K562 (cell line): Measurements from ENCODE around the gene LAPTM5. TPM values are rescaled to one million over a fixed set of nuclear protein-coding genes. Genes with fewer than 3 reads are reported as not detected.

Experiments
- ADNP ChIP-seq: fragments of 200-800 bp; sonication (Bioruptor generic); IDR thresholded peaks from 2 replicates; pipeline ENCODE4 v1.6.1; 2016; ENCODE audit warnings: missing genetic modification characterization, missing compliant biosample characterization
- E2F5 ChIP-seq: sonication (generic); formaldehyde crosslinking; IDR thresholded peaks from 2 replicates; pipeline ENCODE4 v1.8.0; 2022; ENCODE audit warnings: mild to moderate bottlenecking, missing genetic modification reagents
- ELF1 ChIP-seq: fragments of 200-800 bp; sonication (Bioruptor generic); IDR thresholded peaks from 2 replicates; pipeline ENCODE4 v1.6.1; 2016; ENCODE audit warnings: missing genetic modification characterization, missing compliant biosample characterization
- ELF4 ChIP-seq: fragments of 450-650 bp; formaldehyde crosslinking; IDR thresholded peaks from 2 replicates; pipeline ENCODE4 v1.4.0; 2022; ENCODE audit warnings: missing genetic modification characterization
- IFI16 ChIP-seq: fragments of 250-450 bp; sonication (Bioruptor Pico); IDR thresholded peaks from 2 replicates; pipeline ENCODE4 v2.1.2; 2022; ENCODE audit warnings: mild to moderate bottlenecking, inconsistent platforms
- KLF1 ChIP-seq: fragments of 450-650 bp; IDR thresholded peaks from 2 replicates; pipeline ENCODE4 v1.6.1; 2016; ENCODE audit warnings: missing genetic modification characterization, missing compliant biosample characterization
- KLF6 ChIP-seq: fragments of 250-450 bp; sonication (Bioruptor Pico); IDR thresholded peaks from 2 replicates; pipeline ENCODE4 v1.4.0; 2020; ENCODE audit warnings: mild to moderate bottlenecking, moderate library complexity, borderline replicate concordance
- NFATC3 ChIP-seq: fragments of 450-650 bp; IDR thresholded peaks from 2 replicates; pipeline ENCODE4 v1.6.1; 2017; ENCODE audit warnings: mild to moderate bottlenecking
- NR4A1 ChIP-seq, 2 experiments: fragments of 250-450 bp in 1 of 2; fragments of 450-650 bp in 1 of 2; sonication (Bioruptor Pico) in 1 of 2; IDR thresholded peaks; 2 replicates each; pipeline versions ENCODE4 v1.4.0 to v1.6.1; 2016 to 2020; ENCODE audit warnings: mild to moderate bottlenecking in 2 of 2, missing compliant biosample characterization in 1 of 2, missing genetic modification characterization in 1 of 2, moderate library complexity in 1 of 2
- POLR2G ChIP-seq: fragments of 200-400 bp; formaldehyde crosslinking; IDR thresholded peaks from 2 replicates; pipeline ENCODE4 v1.6.1; 2017; ENCODE audit warnings: low read depth, mild to moderate bottlenecking, antibody characterized with exemption, low read length, moderate library complexity
- POU5F1 ChIP-seq: fragments of 150-350 bp; IDR thresholded peaks from 2 replicates; pipeline ENCODE4 v1.6.1; 2014; ENCODE audit warnings: borderline replicate concordance, low read length, low read depth, mild to moderate bottlenecking; ENCODE audit not compliant: partially characterized antibody
- SRSF9 ChIP-seq: fragments of 200-400 bp; formaldehyde crosslinking; IDR thresholded peaks from 2 replicates; pipeline ENCODE4 v1.6.1; 2017; ENCODE audit warnings: low read depth, low read length, borderline replicate concordance
- USF1 ChIP-seq: sonication (generic); formaldehyde crosslinking; IDR thresholded peaks from 2 replicates; pipeline ENCODE4 v1.9.0; 2022; ENCODE audit warnings: mild to moderate bottlenecking, missing genetic modification reagents
- ZNF24 ChIP-seq: fragments of 450-650 bp; IDR thresholded peaks from 2 replicates; pipeline ENCODE4 v1.6.1; 2016
- ZNF561 ChIP-seq: fragments of 450-650 bp; formaldehyde crosslinking; conservative IDR thresholded peaks from 2 replicates; pipeline ENCODE4 v1.4.0; 2020; ENCODE audit warnings: mild to moderate bottlenecking, moderate library complexity
- ZNF592 ChIP-seq: fragments of 450-650 bp; IDR thresholded peaks from 2 replicates; pipeline ENCODE4 v1.6.1; 2017; ENCODE audit warnings: antibody characterized with exemption, mild to moderate bottlenecking
- polyA plus RNA-seq, 8 experiments: library from polyadenylated mRNA; depleted of rRNA in 4 of 8; stranded (reverse) in 5 of 8; unstranded in 3 of 8; fragments of >200 nt; fragmentation: Nextera tagmentation in 2 of 8; fragmentation: Illumina TruSeq in 1 of 8; extraction: Ambion mirVana in 2 of 8; extraction: Trizol in 1 of 8; gene quantifications; 2 replicates each; pipeline versions ENCODE4 v1.2.1 to v1.2.3, GENCODE V29; 2011 to 2014; ENCODE audit warnings: inconsistent platforms in 1 of 8, missing spikeins in 1 of 8
- total RNA-seq, 7 experiments: library from RNA; depleted of rRNA in 6 of 7; stranded (reverse); fragments of >200 nt in 6 of 7; fragmentation: Illumina TruSeq in 2 of 7; extraction: Trizol in 2 of 7; gene quantifications; 2 replicates each; pipeline versions ENCODE4 v1.2.1 to v1.2.3, GENCODE V29; 2011 to 2021; ENCODE audit warnings: low replicate concordance in 1 of 7
- TF ChIP-seq, protein P1 (sequence below): fragments of 250-450 bp; sonication (Bioruptor Pico); IDR thresholded peaks from 2 replicates; pipeline ENCODE4 v1.4.0; 2020; ENCODE audit warnings: mild to moderate bottlenecking, moderate library complexity

LAPTM5 gene
- total and polyA plus RNA-seq, 9 of the 15 experiments (the other 6 are each of a cell fraction or from before 2014, with no cell fraction given) = 2.4 to 47.3 (median 20.3) TPM

DNA sequence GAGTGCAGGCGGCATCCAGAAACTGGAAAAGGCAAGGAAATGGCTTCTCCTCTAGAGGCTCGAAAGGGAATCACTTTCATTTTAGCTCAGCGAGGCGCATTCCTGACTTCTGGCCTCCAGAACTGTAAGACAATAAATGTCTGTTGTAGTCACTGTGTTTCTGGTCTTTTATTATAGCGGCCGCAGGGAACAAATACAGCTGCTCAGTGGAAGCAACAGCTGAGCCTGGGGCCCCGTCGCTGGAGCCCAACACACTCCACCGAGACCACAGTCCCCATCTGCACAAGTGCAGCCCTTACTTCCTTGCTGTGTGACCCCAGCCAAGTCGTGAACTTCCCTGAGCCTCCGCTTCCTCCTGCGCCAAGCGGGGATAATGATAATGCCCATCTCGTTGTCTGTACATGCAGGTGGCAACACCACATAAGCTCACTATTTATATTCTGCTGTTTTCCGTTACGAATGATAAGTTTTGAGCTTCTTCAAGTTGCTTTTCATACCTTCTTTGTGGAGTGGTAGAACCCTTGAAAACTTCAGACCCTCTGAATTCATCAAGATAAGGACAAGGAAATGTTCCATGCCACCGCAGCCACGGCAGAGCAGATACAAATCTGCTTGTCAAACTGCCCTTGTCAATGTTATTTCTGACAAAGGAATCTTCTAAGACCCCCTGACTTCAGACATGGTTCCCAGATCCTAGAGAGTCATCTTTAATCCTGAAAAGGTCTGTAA is 3.2 kb upstream of the LAPTM5 start (continued):
- TF ChIP-seq ZNF592 (peak; percentile 21; the same call in 1 of the 2 replicates), POU5F1 (no peak), ZNF561 (CRISPR knock-in tag) (no peak), KLF1 (tag) (no peak), E2F5 (CRISPR knock-in tag) (no peak), KLF6 (CRISPR knock-in tag) (no peak), USF1 (CRISPR knock-in tag) (no peak), ZNF24 (0 out of 2 replicates have a peak, but pooled peaks have one; percentile 28), NFATC3 (0 out of 2 replicates have a peak, but pooled peaks have one; percentile 22), ADNP (tag) (peak; percentile 23; the same call in 1 of the 2 replicates), IFI16 (CRISPR knock-in tag) (no peak), SRSF9 (no peak), NR4A1 (CRISPR knock-in tag; IDR thresholded peaks at IDR 0.05) (no peak), NR4A1 (tag; IDR thresholded peaks at IDR 0.05) (peak; percentile 8), POLR2G (no peak), ELF1 (0 out of 2 replicates have a peak, but pooled peaks have one; percentile 40), ELF4 (no peak)
- TF ChIP-seq, protein P1, sequence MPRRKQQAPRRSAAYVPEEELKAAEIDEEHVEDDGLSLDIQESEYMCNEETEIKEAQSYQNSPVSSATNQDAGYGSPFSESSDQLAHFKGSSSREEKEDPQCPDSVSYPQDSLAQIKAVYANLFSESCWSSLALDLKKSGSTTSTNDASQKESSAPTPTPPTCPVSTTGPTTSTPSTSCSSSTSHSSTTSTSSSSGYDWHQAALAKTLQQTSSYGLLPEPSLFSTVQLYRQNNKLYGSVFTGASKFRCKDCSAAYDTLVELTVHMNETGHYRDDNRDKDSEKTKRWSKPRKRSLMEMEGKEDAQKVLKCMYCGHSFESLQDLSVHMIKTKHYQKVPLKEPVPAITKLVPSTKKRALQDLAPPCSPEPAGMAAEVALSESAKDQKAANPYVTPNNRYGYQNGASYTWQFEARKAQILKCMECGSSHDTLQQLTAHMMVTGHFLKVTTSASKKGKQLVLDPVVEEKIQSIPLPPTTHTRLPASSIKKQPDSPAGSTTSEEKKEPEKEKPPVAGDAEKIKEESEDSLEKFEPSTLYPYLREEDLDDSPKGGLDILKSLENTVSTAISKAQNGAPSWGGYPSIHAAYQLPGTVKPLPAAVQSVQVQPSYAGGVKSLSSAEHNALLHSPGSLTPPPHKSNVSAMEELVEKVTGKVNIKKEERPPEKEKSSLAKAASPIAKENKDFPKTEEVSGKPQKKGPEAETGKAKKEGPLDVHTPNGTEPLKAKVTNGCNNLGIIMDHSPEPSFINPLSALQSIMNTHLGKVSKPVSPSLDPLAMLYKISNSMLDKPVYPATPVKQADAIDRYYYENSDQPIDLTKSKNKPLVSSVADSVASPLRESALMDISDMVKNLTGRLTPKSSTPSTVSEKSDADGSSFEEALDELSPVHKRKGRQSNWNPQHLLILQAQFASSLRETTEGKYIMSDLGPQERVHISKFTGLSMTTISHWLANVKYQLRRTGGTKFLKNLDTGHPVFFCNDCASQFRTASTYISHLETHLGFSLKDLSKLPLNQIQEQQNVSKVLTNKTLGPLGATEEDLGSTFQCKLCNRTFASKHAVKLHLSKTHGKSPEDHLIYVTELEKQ (CRISPR knock-in tag) = 0 out of 2 replicates have a peak, but pooled peaks have one; percentile 32
